Smooth muscle cell of the brain vasculature (primary cell): ENCODE data around the gene CYREN.
A peak's percentile ranks its signal among the peaks of the same experiment; 100 is the strongest.
"Not testable (repeated sequence)": the region's sequence is repeated elsewhere in the genome, so short reads cannot be mapped to it uniquely, and the experiment has no call there.

ENCODE experiments used
- DNase-seq: peaks from one replicate; pipeline ENCODE4 v3.0.0-alpha.2; 2012; ENCODE audit warnings: low read depth, low spot score

Gene CYREN

GRCh38 chr7:135170274-135170997 is at the start of gene CYREN:
Gene CYREN (minus strand): TSS chr7:135170707. CDS start chr7:135168922, 1,785 bp downstream.
- DNase-seq: peak; percentile 51

- DNase-seq: no peak
Measured at GRCh38 chr7:135217645-135218509, 47.4 kb upstream of the CYREN start.

- no peak for DNase-seq
Measured at GRCh38 chr7:135215698-135216097, 45.2 kb upstream of the CYREN start.

- DNase-seq: no peak
Measured at GRCh38 chr7:135215180-135215579, 44.7 kb upstream of the CYREN start.

GRCh38 chr7:135213831-135214230 is 43.3 kb upstream of the CYREN start:
- DNase-seq: no peak

GRCh38 chr7:135211946-135212685 is 41.6 kb upstream of the CYREN start:
- not testable (repeated sequence) for DNase-seq

GRCh38 chr7:135211179-135211945 is 40.9 kb upstream of the CYREN start, which contains the start of gene WDR91:
Gene WDR91 (minus strand): TSS chr7:135211526. CDS start chr7:135211502, 24 bp downstream.
- DNase-seq: peak; percentile 70

- DNase-seq: no peak
Measured at GRCh38 chr7:135210888-135211178, 40.3 kb upstream of the CYREN start.

- no peak for DNase-seq
Measured at GRCh38 chr7:135209225-135209834, 38.8 kb upstream of the CYREN start.

- DNase-seq: no peak
Measured at GRCh38 chr7:135208102-135208793, 37.7 kb upstream of the CYREN start.

GRCh38 chr7:135207406-135208101 is 37.0 kb upstream of the CYREN start:
- DNase-seq: no peak

GRCh38 chr7:135206941-135207391 is 36.5 kb upstream of the CYREN start:
- no peak for DNase-seq

- no peak for DNase-seq
Measured at GRCh38 chr7:135205850-135206249, 35.3 kb upstream of the CYREN start.

GRCh38 chr7:135204876-135205275 is 34.4 kb upstream of the CYREN start:
- DNase-seq: no peak

- DNase-seq: peak; percentile 67
Measured at GRCh38 chr7:135204341-135204749, 33.8 kb upstream of the CYREN start.

GRCh38 chr7:135201350-135201749 is 30.8 kb upstream of the CYREN start:
- no peak for DNase-seq

GRCh38 chr7:135200821-135201331 is 30.4 kb upstream of the CYREN start:
- no peak for DNase-seq

- DNase-seq: no peak
Measured at GRCh38 chr7:135199439-135199838, 28.9 kb upstream of the CYREN start.

- no peak for DNase-seq
Measured at GRCh38 chr7:135197906-135198655, 27.6 kb upstream of the CYREN start.
